Middle frontal gyrus (tissue), 1 donor: Measurements from ENCODE around the gene ETFB.

Experiments
- DNase-seq: peaks from one replicate; pipeline ENCODE4 v3.0.0-alpha.2; 2015; ENCODE audit warnings: low spot score; ENCODE audit errors: extremely low spot score

The ETFB gene

GRCh38 chr19:51351266-51351990 is 14.8 kb downstream of the ETFB start:
- DNase-seq, result no peak

DNA sequence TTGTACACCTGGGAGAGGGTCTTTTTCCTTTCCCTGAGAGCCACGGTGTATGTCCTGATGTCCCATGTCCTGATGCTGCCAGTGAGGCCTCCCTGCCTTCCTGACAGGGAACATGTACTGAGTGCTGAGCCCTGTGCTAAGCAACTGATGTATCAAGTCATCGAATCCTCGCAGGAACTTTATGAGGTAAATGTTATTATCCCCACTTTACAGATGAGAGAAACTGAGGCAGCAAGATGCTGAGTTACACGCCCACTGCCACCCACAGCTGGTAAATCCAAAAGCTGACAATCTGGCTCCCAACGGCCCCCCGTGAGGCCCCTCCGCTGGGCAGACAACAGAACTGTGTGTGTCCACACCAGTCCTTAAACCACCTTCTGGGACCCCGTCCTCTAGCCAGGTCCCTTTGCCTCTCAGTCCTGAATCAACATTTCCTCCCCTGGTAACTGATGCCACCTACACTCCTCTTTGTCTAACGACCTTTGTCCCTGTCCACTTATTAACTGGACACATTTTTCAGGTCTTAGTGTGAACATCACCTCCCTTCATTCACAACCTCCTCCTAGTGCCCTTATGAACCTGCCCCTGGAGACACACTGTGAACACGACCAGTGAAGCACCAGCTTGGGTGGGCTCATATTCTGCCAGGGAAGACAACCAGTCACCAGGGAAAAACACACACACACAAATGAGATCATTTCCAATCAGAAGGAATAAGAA is 18.8 kb downstream of the ETFB start:
- no peak for DNase-seq

- no peak for DNase-seq
Measured at GRCh38 chr19:51346742-51347141, 19.4 kb downstream of the ETFB start.

DNA sequence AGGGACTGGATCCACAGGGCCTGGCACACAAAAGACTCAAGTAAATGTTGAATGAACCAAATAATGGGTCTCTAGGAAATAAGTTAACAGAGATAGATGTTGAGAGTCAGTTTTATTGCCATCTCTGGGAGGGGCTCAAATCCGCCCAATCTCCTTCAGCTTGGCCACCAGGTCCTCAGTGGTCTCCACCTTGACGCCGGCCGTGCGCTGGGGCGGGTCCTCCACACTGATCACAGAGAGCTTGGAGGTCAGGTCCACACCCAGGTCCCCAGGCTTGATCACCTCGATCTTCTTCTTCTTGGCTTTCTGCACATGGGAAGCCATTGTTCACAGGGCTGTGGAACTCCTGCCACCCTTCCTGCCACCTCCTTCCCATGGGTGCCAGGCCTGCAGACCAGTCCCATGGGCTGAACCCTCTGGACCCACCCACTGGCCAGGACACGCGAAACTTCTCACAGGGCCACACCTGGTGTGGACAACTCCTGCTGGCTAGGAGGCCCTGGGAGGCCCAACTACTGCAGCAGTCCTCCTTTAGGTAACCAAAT is 21.0 kb downstream of the ETFB start:
- no peak for DNase-seq

GRCh38 chr19:51342631-51343569 is 23.3 kb downstream of the ETFB start:
- DNase-seq, result no peak

- no peak for DNase-seq
Measured at GRCh38 chr19:51341976-51342580, 24.1 kb downstream of the ETFB start, which contains the start of gene VSIG10L. TSS of gene VSIG10L (minus strand) at chr19:51342139. CDS start at chr19:51342124, 15 bp downstream.

- DNase-seq, result no peak
Measured at GRCh38 chr19:51341066-51341465, 25.1 kb downstream of the ETFB start.

- peak; percentile 79 for DNase-seq
Measured at GRCh38 chr19:51339687-51340656, 26.2 kb downstream of the ETFB start.

DNA sequence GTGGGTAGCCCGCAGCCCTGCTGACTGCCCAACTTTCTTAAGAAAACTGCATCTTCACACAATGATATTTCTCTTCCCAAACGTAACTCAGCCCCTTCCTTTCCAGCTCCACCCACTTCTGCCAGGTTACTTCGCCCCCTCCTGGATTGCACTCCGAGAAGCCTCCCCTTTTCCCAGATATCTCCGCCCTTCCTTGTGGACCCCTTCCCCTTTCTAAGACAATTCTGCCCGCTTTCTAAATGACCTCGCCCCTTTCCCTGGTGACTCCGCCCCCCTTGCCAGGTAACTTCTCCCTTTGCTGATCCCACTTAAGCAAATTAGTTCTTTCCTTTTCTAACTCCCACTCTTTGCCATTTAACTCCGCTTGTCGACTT is 26.9 kb downstream of the ETFB start:
- no peak for DNase-seq

DNA sequence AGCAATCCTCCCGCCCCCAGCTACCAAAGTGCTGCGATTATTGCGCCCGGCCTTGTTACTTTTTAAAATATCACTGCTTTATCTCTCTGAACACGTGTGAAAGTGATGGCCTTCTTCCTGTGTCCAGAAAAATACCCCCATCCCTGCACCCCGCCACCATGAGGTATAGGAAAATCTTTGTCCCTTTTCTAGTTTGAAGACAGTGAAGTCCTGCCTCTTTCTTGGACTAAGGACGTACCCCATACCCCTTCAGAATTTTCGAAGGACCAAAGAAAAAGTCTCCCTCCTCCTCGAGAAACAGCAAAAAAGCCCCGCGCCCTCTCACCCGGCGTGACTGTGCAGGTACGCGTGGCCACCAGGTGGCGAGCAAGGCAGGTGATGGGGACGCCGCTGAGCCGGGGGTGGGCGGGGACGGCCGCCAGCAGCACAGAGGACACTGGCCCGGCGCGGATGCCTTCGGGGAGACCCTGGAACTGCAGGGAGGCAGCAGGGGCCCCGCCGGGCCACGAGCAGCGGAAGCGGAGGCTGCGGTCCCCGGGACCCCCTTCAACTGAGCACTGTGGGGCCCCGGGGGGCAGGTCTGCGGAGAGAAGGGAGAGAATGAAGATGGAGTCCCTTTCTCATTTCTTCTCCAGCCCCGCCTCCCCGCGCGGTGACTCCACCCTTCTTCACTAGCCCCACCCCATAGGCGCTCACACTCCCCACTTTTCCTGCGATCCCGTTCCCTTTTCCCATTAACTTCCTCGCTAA is 27.4 kb downstream of the ETFB start:
- DNase-seq, result no peak

DNA sequence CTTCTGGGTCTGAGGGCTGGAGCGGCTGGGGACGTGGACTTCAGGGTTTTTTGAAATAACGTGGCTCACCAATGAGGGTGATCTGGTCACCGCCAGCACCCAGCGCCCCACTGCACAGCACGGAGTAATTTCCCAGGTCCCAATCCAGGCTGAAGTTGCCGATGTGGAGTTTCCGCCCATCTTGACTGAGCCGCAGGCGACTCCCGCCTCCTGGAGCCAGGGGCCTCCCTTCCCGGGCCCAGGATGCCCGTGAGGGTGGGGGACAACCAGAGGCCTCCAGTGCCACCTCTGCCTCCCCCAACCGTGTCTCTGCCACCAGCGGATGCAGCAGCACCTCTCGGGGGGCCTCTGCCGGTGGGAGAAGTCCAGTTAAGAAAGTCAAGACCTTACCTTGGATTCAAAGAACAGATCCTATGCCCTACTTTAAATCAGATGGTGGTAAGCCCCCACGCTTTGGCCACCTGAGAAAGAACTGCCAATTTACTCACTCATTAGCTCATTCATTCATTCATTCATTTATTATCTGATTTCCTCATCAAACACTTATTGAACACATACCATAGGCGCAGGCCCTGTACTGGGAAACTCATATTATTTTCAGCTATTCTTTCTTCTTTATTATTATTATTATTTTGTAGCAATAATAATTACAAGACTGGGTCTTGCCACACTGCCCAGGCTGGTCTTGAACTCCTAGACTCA is 28.2 kb downstream of the ETFB start:
- DNase-seq, result no peak

DNA sequence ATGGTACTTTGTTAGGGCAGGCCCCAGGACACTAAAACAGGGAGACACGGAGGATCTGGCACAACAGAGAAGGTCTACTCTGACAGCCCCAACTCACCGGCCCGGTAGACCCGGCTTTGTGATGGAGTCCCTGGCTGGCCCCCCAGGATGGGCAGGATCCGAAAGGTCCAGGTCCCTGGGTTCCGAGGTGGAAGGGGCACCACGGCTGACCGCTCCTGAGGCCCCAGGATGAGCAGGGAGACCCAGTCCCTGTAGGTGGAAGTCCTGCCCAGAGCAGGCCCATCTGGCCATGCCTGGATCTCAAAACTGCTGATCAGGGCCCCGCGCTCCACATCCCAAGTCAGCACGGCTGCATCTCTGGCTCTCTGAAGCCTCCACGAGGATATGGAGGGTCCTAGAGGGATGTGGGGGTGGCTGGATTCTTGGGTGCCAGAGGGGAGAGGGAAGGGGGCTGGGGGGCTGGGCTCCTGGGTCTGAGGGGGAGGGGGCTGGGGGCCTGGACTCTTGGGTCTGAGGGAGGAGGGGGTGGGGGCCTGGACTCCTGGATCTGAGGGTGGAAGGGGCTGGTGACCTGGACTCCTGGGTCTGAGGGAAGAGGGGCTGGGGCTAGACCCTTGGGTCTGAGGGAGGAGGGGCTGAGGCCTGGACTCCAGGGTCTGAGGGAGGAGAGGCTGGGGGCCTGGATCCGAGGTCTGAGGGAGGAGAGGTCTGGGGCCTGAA is 28.9 kb downstream of the ETFB start:
- DNase-seq, result no peak

DNA sequence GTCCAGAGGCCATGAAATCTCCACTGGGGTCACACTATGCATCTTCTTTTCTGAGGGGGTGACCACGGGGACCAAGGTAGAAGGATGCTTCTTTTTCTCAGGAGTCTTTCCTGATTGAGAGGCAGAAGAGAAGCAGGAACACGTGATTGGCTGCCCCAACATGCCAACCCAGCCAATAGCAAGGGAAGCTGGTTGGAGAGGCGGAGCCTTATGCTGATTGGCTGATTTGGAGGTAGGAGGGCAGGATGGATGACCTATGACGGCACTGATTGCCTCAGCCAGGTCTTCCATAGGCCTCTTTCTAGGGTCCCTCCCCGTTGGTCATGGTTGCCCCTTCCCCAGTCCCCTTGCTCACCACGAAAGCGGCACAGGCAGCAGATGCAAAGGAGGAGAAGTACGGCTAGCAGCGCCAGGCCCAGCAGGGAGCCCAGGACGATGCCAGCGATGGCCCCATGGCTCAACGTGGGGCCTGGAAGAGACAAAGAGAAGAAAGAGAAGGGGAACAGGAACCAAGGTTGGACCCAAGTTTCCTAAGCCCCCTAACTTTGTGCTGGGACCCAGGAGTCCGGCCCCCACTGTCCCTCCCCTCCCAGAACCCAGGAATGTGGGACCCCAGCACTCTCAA is 32.2 kb downstream of the ETFB start:
- DNase-seq, result no peak

DNA sequence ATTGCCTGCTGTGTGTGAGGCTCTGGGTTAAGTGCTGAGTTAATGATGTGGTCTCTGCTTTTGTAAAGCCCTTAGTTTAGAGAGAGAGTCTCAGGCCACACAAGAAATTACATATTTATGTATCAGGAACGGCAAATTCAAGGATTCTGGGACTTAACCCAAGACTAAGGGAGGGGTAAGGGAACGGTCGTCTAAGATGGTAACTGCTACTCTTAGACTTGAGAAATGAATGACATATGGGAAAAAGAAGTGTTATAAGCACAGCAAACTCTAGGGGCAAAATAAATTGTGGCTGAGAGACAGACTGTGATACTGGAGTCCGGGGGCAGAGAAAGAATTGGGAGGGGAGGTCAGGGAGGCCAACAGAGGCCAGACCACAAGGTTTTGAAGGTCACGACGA is 34.5 kb downstream of the ETFB start:
- DNase-seq, result no peak

GRCh38 chr19:51331193-51331592 is 35.0 kb downstream of the ETFB start:
- no peak for DNase-seq

DNA sequence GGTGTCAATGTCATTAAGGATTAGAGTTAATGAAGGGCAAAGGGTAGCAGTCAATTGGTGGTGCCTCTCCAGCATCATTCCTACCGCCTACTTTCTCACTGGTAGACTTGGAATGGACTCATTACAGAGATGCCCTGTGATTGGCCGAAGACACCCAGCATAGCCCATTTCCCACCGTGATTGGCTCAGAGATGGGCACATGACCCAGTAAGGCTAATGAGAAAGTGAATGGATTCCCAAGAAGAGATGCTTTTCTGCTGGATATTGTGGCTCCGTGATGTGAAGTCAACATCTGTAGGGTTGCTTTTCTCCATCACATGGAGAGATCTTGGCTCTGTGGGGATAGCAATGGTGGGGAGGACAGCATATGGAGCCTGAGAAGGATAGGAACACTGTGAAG is 35.8 kb downstream of the ETFB start:
- DNase-seq, result no peak

- no peak for DNase-seq
Measured at GRCh38 chr19:51329411-51329810, 36.8 kb downstream of the ETFB start.
